Lower leg skin (tissue), 4 donors: ENCODE measurements around the gene PDE6A. TPM values are rescaled to one million over a fixed set of nuclear protein-coding genes. Genes with fewer than 3 reads are reported as not detected.

ENCODE experiments used
- DNase-seq, 2 donors: peaks; one replicate each; pipeline ENCODE4 v3.0.0-alpha.2; 2019; ENCODE audit warnings: low spot score in 2 of 2
- H3K4me3 ChIP-seq: fragments of 200-600 bp; sonication (generic); 2 replicates; pipeline ENCODE4 v1.5.1; 2017; ENCODE audit warnings: mild to moderate bottlenecking, low read depth; ENCODE audit not compliant: poor library complexity, severe bottlenecking
- CTCF ChIP-seq, 3 donors: fragments of 450-650 bp; IDR thresholded peaks; one replicate each; pipeline ENCODE4 v1.5.1; 2016; ENCODE audit warnings: antibody characterized with exemption in 3 of 3, mild to moderate bottlenecking in 3 of 3, moderate library complexity in 2 of 3
- POLR2A ChIP-seq, 2 donors: fragments of 450-650 bp; IDR thresholded peaks; one replicate each; pipeline ENCODE4 v1.6.1; 2016 to 2017; ENCODE audit warnings: antibody characterized with exemption in 2 of 2, mild to moderate bottlenecking in 1 of 2, moderate library complexity in 1 of 2
- WGBS, 2 donors: methylation state at CpG; one replicate each; pipeline ENCODE4 v1.1.5; 2018; 5-methylcytosine and 5-hydroxymethylcytosine counted together
- intact Hi-C: fragments of 100-400 bp; cut with DNase I; formaldehyde crosslinking; loops from one replicate; pipeline ENCODE4 v1.15.0; 2023; ENCODE audit warnings: low total_unique reads
- total RNA-seq, 4 donors: library from RNA; depleted of rRNA; stranded (reverse); fragments of >200 nt; gene quantifications; one replicate each; pipeline ENCODE4 v1.1.0, GENCODE V29; 2016

Gene PDE6A
- total RNA-seq, 4 donors from 2014 or later, result 0.04 to 1.0 (median 0.49) TPM; not detected in 1

- DNase-seq, result no peak
- TF ChIP-seq POLR2A (IDR thresholded peaks at IDR 0.05) (no peak), CTCF (IDR thresholded peaks at IDR 0.05) (no peak)
- intact Hi-C loops, result no loop called here
- 90 to 96% methylated on average over 3 of the region's 3 CpGs for WGBS, 2 donors
- no peak overlapping the region for H3K4me3 ChIP-seq
Measured at GRCh38 chr5:149981206-149981605, 36.6 kb upstream of the PDE6A start.

GRCh38 chr5:149979896-149980295 lies 35.3 kb upstream of the PDE6A start:
- TF ChIP-seq CTCF (IDR thresholded peaks at IDR 0.05) (no peak), POLR2A (IDR thresholded peaks at IDR 0.05) (no peak)
- no peak overlapping the region for H3K4me3 ChIP-seq
- DNase-seq, result no peak
- WGBS, 2 donors, result 89% methylated on average over 1 of the region's 1 CpG
- intact Hi-C loops, result no loop called here

- no peak for TF ChIP-seq CTCF (IDR thresholded peaks at IDR 0.05)
- no peak for TF ChIP-seq POLR2A (IDR thresholded peaks at IDR 0.05)
- 66 to 68% methylated on average over 2 of the region's 2 CpGs for WGBS, 2 donors
Measured at GRCh38 chr5:149975409-149975808, 30.8 kb upstream of the PDE6A start.

GRCh38 chr5:149969181-149969930 lies 24.8 kb upstream of the PDE6A start:
- WGBS, 2 donors, result 88 to 93% methylated on average over 4 of the region's 4 CpGs
- TF ChIP-seq POLR2A (IDR thresholded peaks at IDR 0.05), result no peak
- no peak for TF ChIP-seq CTCF (IDR thresholded peaks at IDR 0.05)
- H3K4me3 ChIP-seq, result no peak overlapping the region
- intact Hi-C loops, result no loop called here
- DNase-seq, result no peak

More at GRCh38 chr5:149975409-149975808, 30.8 kb upstream of the PDE6A start:
- no peak for DNase-seq
- intact Hi-C loops, result no loop called here
- H3K4me3 ChIP-seq, result no peak overlapping the region

GRCh38 chr5:149966946-149967345 lies 22.4 kb upstream of the PDE6A start:
- TF ChIP-seq CTCF (IDR thresholded peaks at IDR 0.05), result no peak
- no peak for TF ChIP-seq POLR2A (IDR thresholded peaks at IDR 0.05)
- WGBS, 2 donors, result 91 to 92% methylated on average over 3 of the region's 3 CpGs
- H3K4me3 ChIP-seq, result no peak overlapping the region
- DNase-seq, result no peak
- intact Hi-C loops, result no loop called here

GRCh38 chr5:149963729-149964128 lies 19.1 kb upstream of the PDE6A start:
- 90 to 100% methylated on average over 3 of the region's 3 CpGs for WGBS, 2 donors
- no peak overlapping the region for H3K4me3 ChIP-seq
- TF ChIP-seq POLR2A (IDR thresholded peaks at IDR 0.05) (no peak), CTCF (IDR thresholded peaks at IDR 0.05) (no peak)
- intact Hi-C loops, result loop anchor here (5.0 kb wide), 1 partner anchor 126 kb away; no protein-coding TSS in a partner anchor
- DNase-seq, result no peak
